ENCODE results near the gene GMDS.

Gene GMDS

DNA sequence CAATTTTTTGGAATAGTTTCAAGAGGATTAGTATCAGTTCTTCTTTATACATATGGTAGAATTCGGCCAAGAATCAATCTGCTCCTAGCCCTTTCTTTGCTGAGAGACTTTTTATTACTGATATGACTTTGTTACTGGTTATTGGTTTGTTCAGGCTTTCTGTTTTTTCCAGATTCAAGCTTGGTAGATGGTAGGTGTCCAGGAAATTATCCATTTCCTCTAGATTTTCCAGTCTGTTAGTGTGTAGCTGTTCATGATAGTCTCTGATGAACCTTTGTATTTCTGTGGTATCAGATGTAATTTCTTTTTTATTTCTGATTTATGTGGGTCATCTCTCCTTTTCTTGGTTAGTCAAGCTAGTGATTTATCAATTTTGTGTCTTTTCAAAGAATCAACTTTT, 167.6 kb downstream of the GMDS start:
- no peak for DNase-seq (ENCODE audit: low read depth)
- H3K4me3 ChIP-seq (ENCODE audit: control insufficient read depth, low read depth, low read length): no peak overlapping the region
- TF ChIP-seq, protein P1, sequence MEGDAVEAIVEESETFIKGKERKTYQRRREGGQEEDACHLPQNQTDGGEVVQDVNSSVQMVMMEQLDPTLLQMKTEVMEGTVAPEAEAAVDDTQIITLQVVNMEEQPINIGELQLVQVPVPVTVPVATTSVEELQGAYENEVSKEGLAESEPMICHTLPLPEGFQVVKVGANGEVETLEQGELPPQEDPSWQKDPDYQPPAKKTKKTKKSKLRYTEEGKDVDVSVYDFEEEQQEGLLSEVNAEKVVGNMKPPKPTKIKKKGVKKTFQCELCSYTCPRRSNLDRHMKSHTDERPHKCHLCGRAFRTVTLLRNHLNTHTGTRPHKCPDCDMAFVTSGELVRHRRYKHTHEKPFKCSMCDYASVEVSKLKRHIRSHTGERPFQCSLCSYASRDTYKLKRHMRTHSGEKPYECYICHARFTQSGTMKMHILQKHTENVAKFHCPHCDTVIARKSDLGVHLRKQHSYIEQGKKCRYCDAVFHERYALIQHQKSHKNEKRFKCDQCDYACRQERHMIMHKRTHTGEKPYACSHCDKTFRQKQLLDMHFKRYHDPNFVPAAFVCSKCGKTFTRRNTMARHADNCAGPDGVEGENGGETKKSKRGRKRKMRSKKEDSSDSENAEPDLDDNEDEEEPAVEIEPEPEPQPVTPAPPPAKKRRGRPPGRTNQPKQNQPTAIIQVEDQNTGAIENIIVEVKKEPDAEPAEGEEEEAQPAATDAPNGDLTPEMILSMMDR (IDR thresholded peaks at IDR 0.05; ENCODE audit: control insufficient read depth, insufficient read depth, low read depth, low read length, missing control alignments): no peak

DNA sequence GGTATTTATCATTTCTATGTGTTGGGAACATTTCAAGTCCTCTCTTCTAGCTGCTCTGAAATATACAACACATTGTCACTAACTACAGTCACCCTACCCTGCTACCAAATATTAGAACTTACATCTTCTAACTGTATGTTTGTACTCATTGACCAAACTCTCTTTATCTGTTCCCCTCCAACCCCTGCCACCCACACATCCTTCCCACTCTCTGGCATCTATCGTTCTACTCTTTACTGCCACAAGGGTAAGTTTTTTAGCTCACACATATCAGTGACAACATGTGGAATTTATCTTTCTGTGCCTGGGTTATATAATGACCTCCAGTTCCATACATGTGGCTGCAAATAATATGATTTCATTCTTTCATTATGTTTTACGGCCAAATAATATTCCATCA, 171.9 kb downstream of the GMDS start:
- no peak for DNase-seq (ENCODE audit: low read depth)
- TF ChIP-seq, protein P1 (IDR thresholded peaks at IDR 0.05; ENCODE audit: control insufficient read depth, insufficient read depth, low read depth, low read length, missing control alignments): no peak
- H3K4me3 ChIP-seq (ENCODE audit: control insufficient read depth, low read depth, low read length): no peak overlapping the region

DNA sequence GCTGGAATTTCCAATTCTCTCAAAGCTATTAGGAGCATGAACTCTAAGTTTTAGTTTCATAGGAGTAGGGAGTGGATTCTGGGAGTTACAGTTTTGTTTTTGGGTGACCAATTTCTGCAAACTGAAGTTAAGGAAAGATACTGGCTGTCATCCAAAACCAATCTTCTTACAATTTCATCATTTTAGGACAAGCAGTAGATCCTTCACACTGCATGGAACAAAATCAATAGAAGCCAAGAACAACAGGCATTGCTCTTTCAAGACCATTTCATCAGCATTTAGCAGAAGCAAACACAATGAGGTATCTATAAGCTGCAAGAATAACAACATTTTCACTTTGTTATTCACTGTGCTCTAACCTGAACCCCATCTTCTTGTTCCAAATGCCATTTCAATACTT, 173.0 kb downstream of the GMDS start:
- TF ChIP-seq, protein P1 (IDR thresholded peaks at IDR 0.05; ENCODE audit: control insufficient read depth, insufficient read depth, low read depth, low read length, missing control alignments): no peak
- DNase-seq (ENCODE audit: low read depth): no peak
- no peak overlapping the region for H3K4me3 ChIP-seq (ENCODE audit: control insufficient read depth, low read depth, low read length)

DNA sequence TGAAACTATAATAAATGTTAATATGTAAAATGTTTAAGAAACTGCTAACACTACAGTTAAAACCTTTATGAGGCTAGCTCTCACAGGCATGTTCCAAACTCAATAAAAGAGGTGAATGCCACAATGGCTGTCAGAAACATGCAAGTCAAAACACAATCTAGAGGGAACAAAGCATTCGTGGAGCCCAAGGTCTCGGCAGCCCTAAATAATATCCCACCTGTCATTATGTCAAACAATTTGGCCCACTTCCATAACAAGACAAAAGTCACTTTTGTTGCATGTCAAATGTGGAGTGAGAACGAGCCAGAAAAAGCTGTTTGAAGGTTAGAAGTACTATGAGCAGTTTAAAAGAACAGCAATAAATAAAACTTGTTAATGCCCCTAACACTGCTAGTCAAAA, 181.9 kb downstream of the GMDS start:
- TF ChIP-seq, protein P1 (IDR thresholded peaks at IDR 0.05; ENCODE audit: control insufficient read depth, insufficient read depth, low read depth, low read length, missing control alignments): no peak
- DNase-seq (ENCODE audit: low read depth): no peak
- no peak overlapping the region for H3K4me3 ChIP-seq (ENCODE audit: control insufficient read depth, low read depth, low read length)

DNA sequence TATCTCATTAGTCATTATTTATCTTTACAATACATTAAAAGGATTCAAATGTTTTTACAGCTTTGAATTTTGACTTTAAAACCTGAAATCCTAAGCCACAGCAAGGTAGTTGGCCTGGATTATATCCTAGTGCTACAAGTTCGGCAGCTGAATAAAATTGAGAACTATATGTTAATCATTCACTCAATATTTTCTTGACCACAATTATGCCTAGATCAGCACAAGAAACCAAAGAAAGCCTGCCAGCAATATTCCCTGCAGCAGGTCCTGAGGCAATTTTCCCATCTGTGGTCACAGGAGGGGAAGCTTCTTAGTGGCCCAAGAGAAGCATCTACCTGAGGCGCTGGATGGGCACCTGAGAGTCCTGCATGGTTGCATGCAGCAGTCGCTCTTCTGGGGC, 183.5 kb downstream of the GMDS start:
- no peak overlapping the region for H3K4me3 ChIP-seq (ENCODE audit: control insufficient read depth, low read depth, low read length)
- TF ChIP-seq, protein P1 (IDR thresholded peaks at IDR 0.05; ENCODE audit: control insufficient read depth, insufficient read depth, low read depth, low read length, missing control alignments): no peak
- DNase-seq (ENCODE audit: low read depth): no peak

DNA sequence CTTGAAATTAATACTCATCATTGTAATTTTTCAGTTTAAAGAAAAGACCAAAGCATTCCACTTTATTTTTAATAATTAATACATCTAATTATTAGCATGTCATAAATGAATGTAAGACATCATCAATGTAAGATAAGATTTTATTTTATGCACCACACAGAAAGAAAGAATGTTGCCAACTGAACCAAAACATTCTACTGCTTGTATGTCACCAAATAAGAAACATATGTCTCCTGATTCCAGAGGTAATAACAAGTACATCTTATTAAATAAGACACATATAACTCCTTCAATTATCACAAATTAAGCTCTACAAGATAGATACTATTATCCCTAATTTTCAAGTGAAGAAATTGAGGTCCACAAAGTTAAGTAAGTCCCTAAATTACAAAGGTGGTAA, 189.5 kb downstream of the GMDS start:
- TF ChIP-seq, protein P1 (IDR thresholded peaks at IDR 0.05; ENCODE audit: control insufficient read depth, insufficient read depth, low read depth, low read length, missing control alignments): no peak
- H3K4me3 ChIP-seq (ENCODE audit: control insufficient read depth, low read depth, low read length): no peak overlapping the region
- no peak for DNase-seq (ENCODE audit: low read depth)

DNA sequence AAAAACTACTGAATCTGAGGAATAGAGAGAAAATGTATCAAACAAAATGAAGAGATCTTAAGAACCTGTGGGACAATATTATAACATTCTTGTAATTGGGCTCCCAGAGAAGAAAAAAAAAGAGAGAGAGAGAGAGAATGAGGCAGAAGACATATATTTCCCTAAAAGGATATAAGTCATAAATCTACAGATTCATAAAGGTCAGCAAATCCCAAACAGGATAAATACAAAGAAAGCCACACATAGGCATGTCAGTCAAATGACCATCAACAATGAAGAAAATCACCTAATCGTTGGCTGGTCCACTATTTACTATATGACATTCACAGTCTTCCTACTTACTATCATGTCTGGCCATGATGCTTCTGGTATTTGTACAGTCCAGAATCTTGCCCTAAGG, 190.3 kb downstream of the GMDS start:
- TF ChIP-seq, protein P1 (IDR thresholded peaks at IDR 0.05; ENCODE audit: control insufficient read depth, insufficient read depth, low read depth, low read length, missing control alignments): no peak
- no peak overlapping the region for H3K4me3 ChIP-seq (ENCODE audit: control insufficient read depth, low read depth, low read length)
- DNase-seq (ENCODE audit: low read depth): no peak

All from AG09309 (cell line).